ENCODE data around the gene STPG3. TPM values are rescaled to one million over a fixed set of nuclear protein-coding genes. Genes with fewer than 3 reads are reported as not detected.
A peak's percentile ranks its signal among the peaks of the same experiment; 100 is the strongest.
"Not testable (repeated sequence)": the region's sequence is repeated elsewhere in the genome, so short reads cannot be mapped to it uniquely, and the experiment has no call there.

Gene STPG3
- total RNA-seq, 1 donor from 2014 or later = 0.69 TPM

GRCh38 chr9:137231372-137232039 lies 19.6 kb upstream of the STPG3 start:
- no peak for DNase-seq
- intact Hi-C loops (cut with micrococcal nuclease) = loop anchor here (10.0 kb wide), 1 partner anchor 107 kb away; no protein-coding TSS in a partner anchor
- no peak for ATAC-seq

DNA sequence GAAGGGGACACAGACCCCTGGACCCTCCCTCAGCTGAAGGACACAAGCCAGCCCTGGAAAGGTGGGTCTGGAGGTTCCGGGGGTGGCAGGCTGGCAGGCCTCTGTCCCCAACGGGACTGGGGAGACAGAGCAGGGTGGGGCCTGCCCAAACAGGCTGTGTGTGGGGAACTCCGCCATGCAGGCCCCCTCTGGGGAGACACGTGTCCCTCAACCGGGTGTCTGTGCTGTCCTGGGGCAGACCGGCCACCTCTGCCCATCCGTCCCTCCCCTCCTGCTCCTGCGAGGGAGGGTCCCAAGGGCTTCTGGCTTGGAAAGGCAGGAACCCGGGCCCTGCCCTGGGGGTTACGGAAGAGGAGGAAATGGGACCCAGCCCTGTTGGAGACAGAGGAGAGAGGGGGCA lies 19.0 kb upstream of the STPG3 start:
- intact Hi-C loops (cut with micrococcal nuclease) = loop anchor here (10.0 kb wide), 1 partner anchor 107 kb away; no protein-coding TSS in a partner anchor
- no peak for ATAC-seq
- no peak for DNase-seq

- ATAC-seq = no peak
- no peak for DNase-seq
- intact Hi-C loops (cut with micrococcal nuclease) = loop anchor here (10.0 kb wide), 1 partner anchor 108 kb away; no protein-coding TSS in a partner anchor
These were observed 18.6 kb upstream of the STPG3 start for GRCh38 chr9:137232510-137232909.

DNA sequence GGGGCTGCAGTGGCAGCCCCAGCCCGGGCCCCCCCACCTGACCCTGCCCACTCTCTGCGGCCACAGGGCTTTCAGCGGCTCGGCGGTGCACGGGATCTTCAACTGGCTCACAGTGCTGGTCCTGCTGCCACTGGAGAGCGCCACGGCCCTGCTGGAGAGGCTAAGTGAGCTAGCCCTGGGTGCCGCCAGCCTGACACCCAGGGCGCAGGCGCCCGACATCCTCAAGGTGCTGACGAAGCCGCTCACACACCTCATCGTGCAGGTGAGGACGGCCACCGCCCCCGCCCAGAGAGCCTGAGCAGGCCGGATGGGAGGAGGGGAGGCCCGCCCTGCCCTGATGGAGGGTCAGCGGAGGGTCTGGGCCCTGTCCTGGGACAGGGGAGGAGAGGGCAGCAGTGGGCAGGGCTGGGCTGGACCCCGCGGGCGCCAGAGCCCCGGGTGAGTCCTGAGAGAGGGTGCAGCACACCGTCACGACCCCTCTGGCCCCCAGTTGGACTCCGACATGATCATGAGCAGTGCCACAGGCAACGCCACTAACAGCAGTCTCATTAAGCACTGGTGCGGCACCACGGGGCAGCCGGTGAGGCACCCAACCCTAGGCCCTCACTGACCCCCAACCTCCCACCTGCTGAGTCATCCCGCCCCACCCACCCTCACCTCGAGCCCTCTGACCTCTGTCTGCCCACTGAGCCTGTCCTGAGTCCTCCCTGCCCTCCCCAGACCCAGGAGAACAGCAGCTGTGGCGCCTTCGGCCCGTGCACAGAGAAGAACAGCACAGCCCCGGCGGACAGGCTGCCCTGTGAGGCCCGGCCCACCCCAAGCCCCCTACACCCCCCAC lies 17.7 kb upstream of the STPG3 start:
- DNase-seq (no peak), ATAC-seq (no peak)
- intact Hi-C loops (cut with micrococcal nuclease) = loop anchor here (10.0 kb wide), 1 partner anchor 109 kb away; no protein-coding TSS in a partner anchor

DNA sequence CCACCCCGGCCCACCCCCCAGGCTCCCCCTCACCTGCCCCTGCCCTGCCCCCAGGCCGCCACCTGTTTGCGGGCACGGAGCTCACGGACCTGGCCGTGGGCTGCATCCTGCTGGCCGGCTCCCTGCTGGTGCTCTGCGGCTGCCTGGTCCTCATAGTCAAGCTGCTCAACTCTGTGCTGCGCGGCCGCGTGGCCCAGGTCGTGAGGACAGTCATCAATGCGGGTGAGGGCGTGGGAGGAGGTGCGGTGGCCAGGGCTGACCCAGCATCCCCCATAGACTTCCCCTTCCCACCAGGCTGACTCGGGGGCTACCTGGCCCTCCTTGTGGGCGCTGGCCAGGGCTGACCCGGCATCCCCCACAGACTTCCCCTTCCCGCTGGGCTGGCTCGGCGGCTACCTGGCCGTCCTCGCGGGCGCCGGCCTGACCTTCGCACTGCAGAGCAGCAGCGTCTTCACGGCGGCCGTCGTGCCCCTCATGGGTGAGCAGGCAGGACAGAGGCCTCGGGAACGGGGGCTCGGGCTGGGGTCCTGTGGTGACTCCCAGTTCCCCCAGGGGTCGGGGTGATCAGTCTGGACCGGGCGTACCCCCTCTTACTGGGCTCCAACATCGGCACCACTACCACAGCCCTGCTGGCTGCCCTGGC lies 16.9 kb upstream of the STPG3 start:
- intact Hi-C loops (cut with micrococcal nuclease) = loop anchor here (10.0 kb wide), 1 partner anchor 109 kb away; no protein-coding TSS in a partner anchor
- ATAC-seq (no peak), DNase-seq (no peak)

- ATAC-seq = no peak
- DNase-seq = no peak
- intact Hi-C loops (cut with micrococcal nuclease) = loop anchor here (10.0 kb wide), 1 partner anchor 110 kb away; no protein-coding TSS in a partner anchor
These were observed 16.2 kb upstream of the STPG3 start for GRCh38 chr9:137234758-137235423.

DNA sequence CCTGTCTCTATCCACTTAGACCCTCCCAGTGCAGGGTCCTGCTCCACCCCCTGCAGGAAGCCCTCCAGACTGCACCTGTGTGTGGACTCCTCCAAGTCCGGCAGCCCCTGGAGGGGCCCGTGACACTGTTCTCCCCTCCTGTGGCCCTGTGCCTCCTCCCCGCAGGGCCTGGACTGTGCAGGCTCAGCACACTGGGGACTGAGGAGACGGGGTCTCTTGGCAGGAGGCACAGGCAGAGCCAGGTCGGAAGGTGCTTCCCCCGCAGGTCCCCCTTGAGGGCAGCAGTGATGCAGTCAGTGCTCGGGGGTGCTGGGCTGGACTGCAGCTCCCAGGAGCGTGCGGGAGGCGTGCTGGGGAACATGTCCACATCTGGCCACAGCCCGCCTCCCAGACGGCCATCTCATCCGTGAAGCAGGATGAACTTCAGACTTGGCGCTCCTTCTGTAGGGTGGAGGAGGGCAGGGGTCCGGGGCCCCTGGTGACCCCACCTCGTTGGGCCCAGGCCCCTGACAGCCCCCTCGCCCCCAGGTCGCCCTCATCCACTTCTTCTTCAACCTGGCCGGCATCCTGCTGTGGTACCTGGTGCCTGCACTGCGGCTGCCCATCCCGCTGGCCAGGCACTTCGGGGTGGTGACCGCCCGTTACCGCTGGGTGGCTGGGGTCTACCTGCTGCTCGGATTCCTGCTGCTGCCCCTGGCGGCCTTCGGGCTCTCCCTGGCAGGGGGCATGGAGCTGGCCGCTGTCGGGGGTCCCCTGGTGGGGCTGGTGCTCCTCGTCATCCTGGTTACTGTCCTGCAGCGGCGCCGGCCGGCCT lies 15.5 kb upstream of the STPG3 start:
- DNase-seq (no peak), ATAC-seq (no peak)
- intact Hi-C loops (cut with micrococcal nuclease) = loop anchor here (10.0 kb wide), 1 partner anchor 111 kb away; no protein-coding TSS in a partner anchor

- DNase-seq = peak; percentile 92
- peak; percentile 37 for ATAC-seq
- intact Hi-C loops (cut with micrococcal nuclease) = loop anchor here (10.0 kb wide), 1 partner anchor 112 kb away; no protein-coding TSS in a partner anchor
These were observed 14.7 kb upstream of the STPG3 start for GRCh38 chr9:137236238-137236935.

DNA sequence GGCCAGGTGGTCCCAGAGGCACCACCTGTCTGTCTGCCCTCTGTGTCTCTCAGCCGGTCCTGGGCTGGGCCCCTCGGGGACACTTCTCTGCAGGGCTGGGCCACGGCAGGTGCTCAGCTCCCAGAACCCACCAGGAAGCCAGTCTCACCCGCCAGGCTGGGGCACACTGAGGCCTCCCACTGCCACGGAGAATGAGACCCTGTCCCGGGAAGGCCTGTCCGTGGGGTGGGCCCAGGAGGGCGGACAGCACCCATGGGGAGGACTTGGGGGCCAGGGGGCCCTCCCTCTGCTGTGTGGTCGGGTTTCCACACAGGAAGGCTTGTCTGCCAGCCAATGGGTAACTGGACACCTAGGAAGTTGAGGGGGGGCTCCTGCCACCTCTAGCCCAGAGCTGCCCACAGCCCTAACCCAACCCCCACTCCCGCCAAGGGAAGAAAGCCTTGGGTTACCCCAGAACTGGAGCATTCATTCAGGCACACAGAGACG lies 14.1 kb upstream of the STPG3 start:
- intact Hi-C loops (cut with micrococcal nuclease) = loop anchor here (10.0 kb wide), 1 partner anchor 112 kb away; no protein-coding TSS in a partner anchor
- no peak for DNase-seq
- no peak for ATAC-seq

DNA sequence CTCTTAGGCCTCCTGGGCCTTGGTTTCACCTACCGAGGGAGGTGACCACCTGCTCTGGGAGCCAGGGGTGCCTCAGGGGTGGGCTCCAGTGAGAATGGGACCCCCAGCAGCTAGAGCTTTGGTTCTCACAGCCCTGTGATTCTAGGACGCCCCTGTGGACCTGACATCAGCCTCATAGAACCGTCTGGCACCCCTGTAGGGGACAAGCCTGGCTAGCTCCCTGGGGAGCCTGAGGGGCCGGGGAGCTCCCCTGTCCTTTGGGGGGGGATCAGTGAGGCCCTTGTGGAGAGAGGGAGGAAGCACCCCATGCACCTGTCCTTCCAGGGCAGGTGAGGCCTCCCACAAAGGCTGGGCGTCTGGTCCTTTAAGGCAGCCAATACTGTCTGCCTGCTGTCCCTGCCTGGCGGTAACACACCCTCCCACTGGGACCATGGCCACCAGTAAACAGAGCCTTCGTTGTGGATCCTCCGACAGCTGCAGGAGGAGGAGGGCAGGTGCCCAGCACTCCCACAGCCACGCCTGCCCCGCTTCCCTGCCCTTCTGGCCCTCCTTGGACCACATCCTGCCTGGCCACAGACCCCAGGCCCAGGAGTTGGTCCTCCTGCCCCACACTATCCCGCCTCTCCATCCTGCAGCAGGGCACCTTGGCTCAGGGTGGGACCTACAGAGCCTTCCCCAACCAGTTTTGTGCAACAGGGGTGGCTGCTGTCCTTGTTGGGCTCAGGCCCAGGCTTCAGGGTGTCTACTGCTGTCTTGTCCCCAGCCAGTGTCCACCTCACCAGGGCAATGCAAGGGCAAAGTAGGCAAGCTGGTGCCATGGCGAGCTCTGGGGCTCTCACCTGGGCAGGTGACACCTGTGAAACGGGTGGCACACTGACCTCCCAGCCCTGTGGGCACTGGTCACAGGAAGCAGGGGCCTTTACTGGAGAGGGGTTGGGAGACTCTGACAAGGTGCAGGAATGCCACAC lies 13.0 kb upstream of the STPG3 start:
- ATAC-seq (no peak), DNase-seq (no peak)
- intact Hi-C loops (cut with micrococcal nuclease) = loop anchor here (10.0 kb wide), 1 partner anchor 113 kb away; no protein-coding TSS in a partner anchor

DNA sequence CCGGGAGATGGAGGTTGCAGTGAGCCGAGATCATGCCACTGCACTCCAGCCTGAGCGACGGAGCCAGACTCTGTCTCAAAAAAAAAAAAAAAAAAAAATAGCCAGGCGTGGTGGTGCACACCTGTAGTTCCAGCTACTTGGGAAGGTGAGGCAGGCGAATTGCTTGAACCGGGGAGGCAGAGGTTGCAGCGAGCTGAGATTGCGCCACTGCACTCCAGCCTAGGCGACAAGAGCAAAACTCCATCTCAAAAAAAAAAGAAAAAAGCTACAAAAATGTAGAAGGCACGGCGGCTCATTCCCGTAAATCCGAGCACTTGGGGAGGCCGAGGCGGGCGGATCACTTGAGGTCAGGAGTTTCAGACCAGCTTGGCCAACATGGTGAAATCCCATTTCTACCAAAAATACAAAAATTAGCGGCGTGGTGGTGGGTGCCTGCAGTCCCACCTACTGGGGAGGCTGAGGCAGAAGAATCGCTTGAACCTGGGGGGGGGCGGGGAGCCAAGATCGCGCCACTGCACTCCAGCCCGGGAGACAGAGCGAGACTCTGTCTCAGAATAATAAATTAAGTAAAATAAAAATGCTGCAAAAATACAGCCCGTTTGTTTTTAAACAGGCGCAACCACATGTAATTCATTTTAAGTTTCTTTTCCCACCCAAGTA lies 11.4 kb upstream of the STPG3 start:
- intact Hi-C loops (cut with micrococcal nuclease) = loop anchor here (10.0 kb wide), 1 partner anchor 115 kb away; no protein-coding TSS in a partner anchor

DNA sequence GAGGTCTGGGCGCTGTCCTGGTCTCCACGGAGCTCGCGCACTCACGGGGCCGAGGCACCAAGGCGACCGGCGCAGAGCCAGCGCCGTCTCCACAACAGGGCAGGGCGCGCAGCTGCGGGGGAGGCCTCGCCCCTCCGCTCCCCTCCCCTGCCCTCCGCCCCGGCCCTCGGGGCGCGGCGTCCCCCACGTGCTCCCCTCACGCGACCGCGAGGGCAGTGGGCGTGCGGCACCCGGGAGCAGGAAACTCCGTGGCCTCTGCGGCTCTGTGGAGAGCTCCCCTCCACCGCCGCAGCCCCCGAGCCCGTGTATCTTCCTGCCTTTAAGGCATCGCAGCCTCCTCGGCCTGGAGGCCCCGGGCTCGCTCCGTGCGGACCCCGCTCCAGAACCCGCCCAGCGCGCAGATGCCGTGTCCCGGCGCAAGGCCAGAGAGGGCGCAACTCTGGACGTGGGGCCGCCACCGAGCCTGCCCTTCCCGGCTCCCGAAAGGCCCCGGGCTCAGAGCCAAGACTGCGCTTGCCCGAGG lies 10.7 kb upstream of the STPG3 start:
- DNase-seq (peak; percentile 92), ATAC-seq (peak; percentile 69)
- intact Hi-C loops (cut with micrococcal nuclease) = no loop called here

More for the DNA sequence above, 11.4 kb upstream of the STPG3 start:
- not testable (repeated sequence) for DNase-seq, ATAC-seq

DNA sequence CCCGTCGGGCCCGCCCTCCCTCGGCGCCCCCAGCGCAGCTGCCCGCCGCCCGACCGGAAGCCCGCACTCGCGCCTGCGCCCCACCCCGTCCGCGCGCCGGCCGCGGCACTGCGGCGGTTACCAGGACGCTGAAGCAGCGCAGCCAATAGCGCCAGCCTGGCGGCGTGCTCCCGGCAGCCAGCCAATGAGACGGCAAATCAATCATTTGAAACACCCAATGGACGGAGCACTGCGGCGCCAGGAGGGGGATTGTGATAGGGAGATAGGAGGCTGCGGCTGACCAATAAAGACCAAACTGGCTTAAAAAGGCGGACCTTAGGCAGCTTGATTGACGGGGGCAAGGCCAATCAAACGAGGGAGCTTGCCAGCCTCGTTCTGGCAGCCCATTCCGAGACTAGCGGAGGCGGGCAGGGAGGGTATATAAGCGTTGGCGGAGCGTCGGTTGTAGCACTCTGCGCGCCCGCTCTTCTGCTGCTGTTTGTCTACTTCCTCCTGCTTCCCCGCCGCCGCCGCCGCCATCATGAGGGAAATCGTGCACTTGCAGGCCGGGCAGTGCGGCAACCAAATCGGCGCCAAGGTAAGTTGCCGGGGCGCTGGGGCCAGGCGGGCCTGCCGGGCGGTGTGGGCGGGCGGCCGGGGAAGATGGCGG lies 10.1 kb upstream of the STPG3 start, which contains the start of gene TUBB4B:
TSS of gene TUBB4B (plus strand) at position 447 of the 649 bp plus-strand sequence. CDS start at position 521, 74 bp downstream.
- DNase-seq = peak; percentile 100
- ATAC-seq = peak; percentile 88
- intact Hi-C loops (cut with micrococcal nuclease) = no loop called here

DNA sequence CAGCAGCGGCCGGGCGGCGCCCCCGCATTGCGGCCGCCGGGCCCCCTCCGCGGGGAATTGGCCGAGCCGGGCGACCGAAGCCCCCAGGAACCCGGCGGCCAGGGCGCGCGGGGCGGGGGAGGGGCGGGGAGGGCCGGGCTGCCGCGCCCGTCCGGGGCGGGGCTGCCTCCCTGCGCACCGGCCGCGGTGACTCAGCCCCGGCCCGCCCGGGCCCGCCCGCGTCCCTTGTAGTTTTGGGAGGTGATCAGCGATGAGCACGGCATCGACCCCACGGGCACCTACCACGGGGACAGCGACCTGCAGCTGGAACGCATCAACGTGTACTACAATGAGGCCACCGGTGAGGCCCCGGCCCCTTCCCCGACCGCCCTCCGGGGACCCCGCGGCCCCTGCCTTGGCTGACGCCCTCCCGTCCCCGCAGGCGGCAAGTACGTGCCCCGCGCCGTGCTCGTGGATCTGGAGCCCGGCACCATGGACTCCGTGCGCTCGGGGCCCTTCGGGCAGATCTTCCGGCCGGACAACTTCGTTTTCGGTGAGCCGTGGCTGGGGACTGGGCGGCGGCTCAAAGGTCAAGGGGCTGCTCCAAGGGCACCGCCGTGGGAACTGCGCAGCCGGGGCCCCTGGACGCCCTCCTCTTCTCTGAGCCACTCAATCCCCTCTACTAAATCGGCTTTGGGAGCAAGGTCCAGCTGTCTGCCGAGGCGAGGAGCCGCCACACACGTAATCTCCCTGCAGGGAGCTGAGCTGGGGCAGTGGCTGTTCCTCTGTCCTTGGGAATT lies 9.4 kb upstream of the STPG3 start:
- intact Hi-C loops (cut with micrococcal nuclease) = no loop called here
- ATAC-seq = peak; percentile 11
- DNase-seq = peak; percentile 80

Measured in left ventricle myocardium superior (tissue), 1 donor.